ENCODE results near the gene ITGA1.
"Not testable (repeated sequence)": the region's sequence is repeated elsewhere in the genome, so short reads cannot be mapped to it uniquely, and the experiment has no call there.

Gene ITGA1

DNA sequence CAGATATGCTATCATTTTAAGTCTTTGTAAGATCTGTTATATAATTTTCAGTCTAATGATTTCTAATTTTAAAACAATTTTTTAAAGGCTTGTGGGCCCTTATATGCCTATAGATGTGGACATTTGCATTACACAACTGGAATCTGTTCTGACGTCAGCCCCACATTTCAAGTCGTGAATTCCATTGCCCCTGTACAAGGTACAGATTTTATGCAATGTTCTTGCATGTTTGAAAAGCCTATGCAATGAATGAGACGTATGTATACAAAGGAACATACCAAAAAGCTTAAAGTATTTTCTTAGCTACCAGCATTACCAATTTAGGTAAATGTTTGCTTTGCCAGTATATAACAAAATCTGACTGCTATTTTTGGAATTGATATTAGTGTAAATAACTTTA, 77.2 kb downstream of the ITGA1 start:
- Histone ChIP-seq H3K9me3 (ENCODE audit: control insufficient read depth, insufficient read depth, low read length) (no peaks in the 10 kb centered on the region), H3K4me1 (ENCODE audit: insufficient read depth, low read length) (no peaks in the 10 kb centered on the region), H3K9ac (ENCODE audit: low read depth, low read length) (no peak overlapping the region), H3K36me3 (ENCODE audit: insufficient read depth, low read length) (no peaks in the 10 kb centered on the region)

DNA sequence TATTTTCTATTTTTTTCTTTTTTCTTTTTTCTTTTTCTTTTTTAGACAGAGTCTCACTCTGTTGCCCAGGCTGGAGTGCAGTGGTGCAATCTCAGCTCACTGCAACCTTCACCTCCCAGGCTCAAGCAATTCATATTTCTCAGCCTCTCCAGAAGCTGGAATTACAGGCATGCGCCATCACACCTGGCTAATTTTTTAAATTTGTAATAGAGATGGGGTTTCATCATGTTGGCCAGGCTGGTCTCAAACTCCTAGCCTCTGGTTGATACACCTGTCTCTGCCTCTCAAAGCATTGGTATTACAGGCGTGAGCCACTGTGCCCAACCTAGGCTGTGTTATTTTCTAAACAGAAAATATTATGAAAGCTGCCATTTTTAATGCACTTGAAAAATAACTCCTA, 78.3 kb downstream of the ITGA1 start:
- not testable (repeated sequence) for H3K9me3 ChIP-seq (ENCODE audit: control insufficient read depth, insufficient read depth, low read length); H3K9ac ChIP-seq (ENCODE audit: low read depth, low read length); H3K36me3 ChIP-seq (ENCODE audit: insufficient read depth, low read length); H3K4me1 ChIP-seq (ENCODE audit: insufficient read depth, low read length)

DNA sequence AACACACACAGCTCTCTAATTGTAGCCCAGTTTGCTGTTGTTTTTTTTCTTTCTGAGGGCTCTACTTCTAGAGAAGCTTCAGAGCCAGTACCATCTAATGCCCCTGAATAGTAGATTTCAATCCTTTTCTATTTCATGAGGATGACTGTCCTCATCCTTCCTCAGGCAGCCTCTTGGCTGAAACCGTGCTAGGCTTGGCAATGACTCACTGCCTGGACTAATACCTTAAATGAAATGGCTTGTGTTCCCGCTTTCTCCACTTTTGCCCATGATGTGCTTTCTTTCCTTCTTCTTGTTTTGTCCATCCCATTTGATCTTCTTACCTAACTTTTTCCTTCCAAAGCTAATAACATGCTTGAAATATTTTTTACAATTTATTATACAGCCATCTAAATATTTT, 80.1 kb downstream of the ITGA1 start:
- Histone ChIP-seq H3K4me1 (ENCODE audit: insufficient read depth, low read length) (no peaks in the 10 kb centered on the region; the same call in none of the 2 replicates), H3K36me3 (ENCODE audit: insufficient read depth, low read length) (no peaks in the 10 kb centered on the region), H3K9me3 (ENCODE audit: control insufficient read depth, insufficient read depth, low read length) (no peaks in the 10 kb centered on the region), H3K9ac (ENCODE audit: low read depth, low read length) (no peak overlapping the region)

DNA sequence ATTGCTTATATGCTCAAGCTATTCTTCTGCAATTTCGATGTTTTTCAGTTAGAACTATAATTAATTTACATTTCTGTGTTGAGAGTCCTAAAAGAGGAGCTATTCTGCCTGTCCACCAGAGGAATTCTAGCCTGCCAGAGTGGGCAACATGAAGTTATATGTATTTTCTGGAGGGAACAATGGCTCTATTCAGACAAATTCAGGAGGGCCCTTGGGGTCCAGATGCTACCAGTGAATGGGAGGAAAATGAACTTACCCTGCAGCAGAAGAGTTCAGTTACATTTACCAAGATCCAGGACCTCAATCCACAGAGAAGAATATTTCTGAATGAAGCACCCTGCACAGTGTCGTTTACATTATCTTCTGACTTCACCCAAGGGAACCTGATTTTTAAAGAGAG, 80.7 kb downstream of the ITGA1 start:
- no peaks in the 10 kb centered on the region for H3K9me3 ChIP-seq (ENCODE audit: control insufficient read depth, insufficient read depth, low read length)
- H3K36me3 ChIP-seq (ENCODE audit: insufficient read depth, low read length): no peaks in the 10 kb centered on the region
- H3K9ac ChIP-seq (ENCODE audit: low read depth, low read length): no peak overlapping the region
- H3K4me1 ChIP-seq (ENCODE audit: insufficient read depth, low read length): no peaks in the 10 kb centered on the region; the same call in none of the 2 replicates

DNA sequence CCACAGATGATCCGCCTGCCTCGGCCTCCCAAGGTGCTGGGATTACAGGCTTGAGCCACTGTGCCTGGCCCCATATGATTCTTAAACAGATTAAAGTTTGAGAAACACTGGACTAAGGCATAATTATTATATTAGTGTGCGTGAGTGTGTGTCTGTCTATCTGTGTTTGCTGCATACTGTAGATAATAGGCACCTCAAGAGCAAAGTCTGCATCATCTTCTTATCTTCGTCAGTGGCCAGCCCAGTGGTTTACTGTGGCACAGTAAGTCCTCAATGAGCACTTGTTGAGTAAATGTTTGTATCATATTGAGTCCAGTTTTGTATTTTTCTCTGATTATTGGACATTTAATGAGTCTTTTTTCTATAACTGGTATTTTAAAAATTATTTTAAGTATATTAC, 81.7 kb downstream of the ITGA1 start:
- Histone ChIP-seq H3K9ac (ENCODE audit: low read depth, low read length) (no peak overlapping the region), H3K36me3 (ENCODE audit: insufficient read depth, low read length) (no peaks in the 10 kb centered on the region), H3K4me1 (ENCODE audit: insufficient read depth, low read length) (no peaks in the 10 kb centered on the region; the same call in none of the 2 replicates), H3K9me3 (ENCODE audit: control insufficient read depth, insufficient read depth, low read length) (no peaks in the 10 kb centered on the region)

DNA sequence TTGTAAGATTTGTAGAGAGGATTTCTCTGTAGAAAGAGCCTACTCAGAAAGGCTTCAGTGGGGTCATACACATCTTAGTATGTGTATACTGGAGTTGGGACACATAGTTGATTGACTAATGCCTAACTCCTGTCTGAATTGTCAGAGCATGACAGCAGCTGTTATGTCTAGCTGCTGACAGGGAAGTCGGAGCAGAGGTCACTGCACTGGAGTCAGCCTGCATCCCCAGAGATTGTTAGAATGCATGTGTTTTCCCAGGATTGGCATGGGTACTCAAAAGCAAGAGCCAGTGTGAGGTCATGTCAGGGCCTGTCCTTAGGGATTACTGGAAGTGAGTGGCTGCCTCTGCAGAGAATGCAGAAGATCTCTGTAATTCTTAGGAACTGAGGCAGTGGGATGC, 82.7 kb downstream of the ITGA1 start:
- Histone ChIP-seq H3K36me3 (ENCODE audit: insufficient read depth, low read length) (no peaks in the 10 kb centered on the region), H3K9ac (ENCODE audit: low read depth, low read length) (no peak overlapping the region), H3K9me3 (ENCODE audit: control insufficient read depth, insufficient read depth, low read length) (no peaks in the 10 kb centered on the region), H3K4me1 (ENCODE audit: insufficient read depth, low read length) (no peaks in the 10 kb centered on the region; the same call in none of the 2 replicates)

DNA sequence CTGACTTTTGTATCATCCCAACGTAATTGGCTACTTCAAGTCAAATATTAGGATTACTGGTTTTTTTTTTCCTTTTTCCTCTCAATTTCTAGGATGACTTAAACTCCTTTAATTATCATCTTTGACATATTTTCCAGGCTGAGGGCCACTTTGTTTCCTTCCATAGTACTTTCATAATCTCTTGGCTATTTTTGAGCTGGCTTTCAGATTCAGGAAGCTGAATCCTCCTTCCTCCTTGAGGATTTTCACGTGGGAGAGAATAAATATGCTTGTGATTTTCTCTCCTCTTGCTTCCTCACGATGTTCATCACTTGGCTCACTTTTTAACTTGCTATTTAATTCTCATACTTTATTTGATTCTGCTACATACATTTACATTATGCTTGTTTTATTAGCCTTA, 88.1 kb downstream of the ITGA1 start:
- no peaks in the 10 kb centered on the region for H3K36me3 ChIP-seq (ENCODE audit: insufficient read depth, low read length)

DNA sequence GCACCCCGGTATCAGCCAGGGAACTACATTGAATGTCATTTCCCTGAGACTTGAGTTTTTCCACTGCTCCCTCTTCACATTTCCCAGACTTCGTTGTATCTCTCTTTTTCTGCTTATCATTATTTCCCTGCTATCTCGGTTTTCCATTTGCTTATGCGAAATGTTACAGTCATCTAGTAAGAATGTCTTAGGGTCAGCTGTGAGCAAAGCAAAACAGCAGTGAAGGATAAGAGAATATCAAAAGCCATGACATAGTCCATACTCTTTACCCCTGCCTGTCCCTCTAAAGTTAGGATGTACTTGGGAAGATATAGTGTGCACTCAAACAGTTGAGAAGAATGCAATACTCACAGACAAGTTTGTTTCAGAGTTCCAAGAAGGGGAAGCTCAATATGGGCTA, 88.7 kb downstream of the ITGA1 start:
- no peaks in the 10 kb centered on the region for H3K9me3 ChIP-seq (ENCODE audit: control insufficient read depth, insufficient read depth, low read length)
- H3K9ac ChIP-seq (ENCODE audit: low read depth, low read length): no peak overlapping the region
- H3K4me1 ChIP-seq (ENCODE audit: insufficient read depth, low read length): no peaks in the 10 kb centered on the region; the same call in 1 of the 2 replicates
- no peaks in the 10 kb centered on the region for H3K36me3 ChIP-seq (ENCODE audit: insufficient read depth, low read length)

More for the DNA sequence above, 88.1 kb downstream of the ITGA1 start:
- H3K9me3 ChIP-seq (ENCODE audit: control insufficient read depth, insufficient read depth, low read length): no peaks in the 10 kb centered on the region
- no peaks in the 10 kb centered on the region; the same call in 1 of the 2 replicates for H3K4me1 ChIP-seq (ENCODE audit: insufficient read depth, low read length)
- no peak overlapping the region for H3K9ac ChIP-seq (ENCODE audit: low read depth, low read length)

DNA sequence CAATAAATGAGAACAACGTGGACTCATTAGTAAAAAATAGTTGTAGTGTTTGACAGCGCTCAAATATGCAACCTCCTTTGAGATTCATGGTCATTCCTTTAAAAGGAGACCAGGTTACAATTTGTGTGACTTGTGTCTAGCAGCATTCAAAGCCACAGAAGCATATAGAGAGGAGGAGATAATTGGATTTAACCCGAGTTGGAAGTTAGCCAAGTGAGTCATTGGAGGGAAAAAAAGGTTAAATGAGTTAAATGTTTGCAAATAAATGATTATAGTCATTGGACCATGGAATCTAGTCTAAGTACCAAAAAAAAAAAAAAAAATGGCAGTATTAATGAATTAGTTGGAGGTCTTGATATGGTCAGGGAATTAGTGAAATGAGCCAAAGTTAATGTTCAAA, 90.9 kb downstream of the ITGA1 start:
- Histone ChIP-seq H3K9me3 (ENCODE audit: control insufficient read depth, insufficient read depth, low read length) (no peaks in the 10 kb centered on the region), H3K4me1 (ENCODE audit: insufficient read depth, low read length) (no peaks in the 10 kb centered on the region; the same call in 1 of the 2 replicates), H3K9ac (ENCODE audit: low read depth, low read length) (no peak overlapping the region), H3K36me3 (ENCODE audit: insufficient read depth, low read length) (no peaks in the 10 kb centered on the region)

DNA sequence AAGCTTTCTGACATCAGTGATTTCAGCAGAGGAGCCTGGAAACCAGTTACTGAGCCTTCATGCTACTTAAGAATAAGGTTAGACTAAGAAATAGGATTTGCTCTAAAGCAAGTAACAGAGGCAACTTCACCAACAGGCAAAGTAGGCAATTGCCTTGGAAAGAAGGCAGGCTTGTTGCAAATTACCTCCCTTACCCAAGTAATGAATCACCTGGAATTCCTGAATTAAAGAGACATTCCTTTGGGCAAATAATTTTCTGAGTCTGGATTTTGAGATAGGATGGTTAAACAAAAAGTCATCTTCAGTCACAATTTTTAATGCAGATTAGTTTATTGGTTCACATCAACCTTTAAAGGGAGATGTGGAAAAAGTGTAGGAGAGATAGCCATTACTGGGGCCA, 92.8 kb downstream of the ITGA1 start:
- Histone ChIP-seq H3K4me1 (ENCODE audit: insufficient read depth, low read length) (no peaks in the 10 kb centered on the region; the same call in 1 of the 2 replicates), H3K36me3 (ENCODE audit: insufficient read depth, low read length) (no peaks in the 10 kb centered on the region), H3K9ac (ENCODE audit: low read depth, low read length) (no peak overlapping the region), H3K9me3 (ENCODE audit: control insufficient read depth, insufficient read depth, low read length) (no peaks in the 10 kb centered on the region)

DNA sequence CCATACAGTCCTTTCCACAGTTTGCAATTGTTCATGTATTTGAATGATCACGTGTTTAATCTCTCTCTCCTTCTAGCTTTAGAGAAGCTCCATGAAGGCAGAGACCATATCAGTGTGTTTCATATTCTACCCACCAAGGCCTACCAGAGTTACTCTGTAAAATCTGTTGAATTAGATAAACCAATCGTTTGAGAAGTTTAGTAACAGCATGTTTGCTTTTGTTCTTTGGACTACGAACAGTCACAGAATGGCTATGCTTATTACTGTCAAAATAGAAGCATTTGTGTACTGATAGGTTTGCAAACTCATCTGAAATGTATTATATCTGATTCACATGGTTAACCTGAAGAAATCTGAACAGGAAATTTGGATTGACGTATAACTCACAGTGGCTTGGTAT, 93.8 kb downstream of the ITGA1 start:
- no peaks in the 10 kb centered on the region; the same call in 1 of the 2 replicates for H3K4me1 ChIP-seq (ENCODE audit: insufficient read depth, low read length)
- H3K36me3 ChIP-seq (ENCODE audit: insufficient read depth, low read length): no peaks in the 10 kb centered on the region
- H3K9me3 ChIP-seq (ENCODE audit: control insufficient read depth, insufficient read depth, low read length): no peaks in the 10 kb centered on the region
- H3K9ac ChIP-seq (ENCODE audit: low read depth, low read length): no peak overlapping the region

DNA sequence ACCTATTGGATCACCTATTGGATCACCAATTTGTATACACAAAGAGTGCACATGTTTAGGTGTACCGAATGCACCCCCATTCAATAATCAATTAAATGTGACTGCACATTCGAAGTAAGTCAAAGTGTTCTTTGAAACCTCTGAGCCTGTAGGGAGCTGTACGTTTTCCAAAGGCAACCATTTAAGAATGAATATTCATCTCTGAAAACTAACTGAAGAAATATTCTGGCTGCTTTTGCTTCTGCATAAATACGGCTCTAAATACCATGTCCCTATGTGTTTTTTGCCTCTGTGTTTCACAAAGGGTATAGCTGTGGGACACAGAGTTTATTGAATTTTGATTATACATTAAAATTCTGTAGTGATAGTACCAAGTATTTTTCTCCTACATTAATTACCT, 95.4 kb downstream of the ITGA1 start:
- Histone ChIP-seq H3K4me1 (ENCODE audit: insufficient read depth, low read length) (no peaks in the 10 kb centered on the region), H3K9me3 (ENCODE audit: control insufficient read depth, insufficient read depth, low read length) (no peaks in the 10 kb centered on the region), H3K36me3 (ENCODE audit: insufficient read depth, low read length) (no peaks in the 10 kb centered on the region), H3K9ac (ENCODE audit: low read depth, low read length) (no peak overlapping the region)

DNA sequence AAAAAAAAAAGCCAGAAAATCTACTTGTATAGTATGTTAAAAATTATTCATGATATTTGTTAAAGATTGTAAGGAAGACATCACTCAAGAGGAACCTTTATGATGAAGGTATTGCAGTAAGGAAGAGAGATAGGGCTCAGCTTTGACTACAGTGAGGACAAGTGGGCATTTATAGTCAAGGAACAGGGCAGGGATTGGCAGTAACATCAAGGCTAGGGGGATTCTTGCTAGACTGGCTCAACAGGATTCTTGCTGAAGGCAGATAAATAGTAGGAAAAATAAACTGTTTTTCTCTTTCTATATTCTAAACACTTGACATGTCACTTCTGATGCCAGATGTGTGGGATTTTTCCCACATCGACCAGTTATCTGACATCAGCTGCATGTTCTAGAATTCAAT, 96.7 kb downstream of the ITGA1 start:
- Histone ChIP-seq H3K9me3 (ENCODE audit: control insufficient read depth, insufficient read depth, low read length) (no peaks in the 10 kb centered on the region), H3K4me1 (ENCODE audit: insufficient read depth, low read length) (no peaks in the 10 kb centered on the region), H3K36me3 (ENCODE audit: insufficient read depth, low read length) (no peaks in the 10 kb centered on the region), H3K9ac (ENCODE audit: low read depth, low read length) (no peak overlapping the region)

DNA sequence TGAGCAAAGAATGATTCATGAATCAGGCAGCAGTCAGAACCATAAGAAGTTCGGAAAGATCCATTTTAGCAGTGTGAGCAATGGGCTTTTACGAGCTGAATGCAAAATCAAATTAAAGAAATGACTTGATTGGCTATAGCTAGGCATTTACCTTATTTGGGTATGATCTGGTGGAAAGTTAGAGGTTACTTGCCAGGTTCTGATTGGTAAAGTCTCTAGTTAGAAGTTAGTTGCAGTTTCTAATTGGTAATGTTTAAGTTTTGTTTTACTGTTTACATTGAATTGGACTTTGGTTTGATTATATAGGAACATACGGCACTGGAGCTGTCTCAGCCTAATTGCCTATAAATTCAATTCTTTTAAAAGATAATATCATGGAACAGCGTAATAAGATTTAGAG, 97.9 kb downstream of the ITGA1 start:
- H3K9ac ChIP-seq (ENCODE audit: low read depth, low read length): no peak overlapping the region
- no peaks in the 10 kb centered on the region for H3K9me3 ChIP-seq (ENCODE audit: control insufficient read depth, insufficient read depth, low read length)
- no peaks in the 10 kb centered on the region for H3K4me1 ChIP-seq (ENCODE audit: insufficient read depth, low read length)
- H3K36me3 ChIP-seq (ENCODE audit: insufficient read depth, low read length): no peaks in the 10 kb centered on the region

DNA sequence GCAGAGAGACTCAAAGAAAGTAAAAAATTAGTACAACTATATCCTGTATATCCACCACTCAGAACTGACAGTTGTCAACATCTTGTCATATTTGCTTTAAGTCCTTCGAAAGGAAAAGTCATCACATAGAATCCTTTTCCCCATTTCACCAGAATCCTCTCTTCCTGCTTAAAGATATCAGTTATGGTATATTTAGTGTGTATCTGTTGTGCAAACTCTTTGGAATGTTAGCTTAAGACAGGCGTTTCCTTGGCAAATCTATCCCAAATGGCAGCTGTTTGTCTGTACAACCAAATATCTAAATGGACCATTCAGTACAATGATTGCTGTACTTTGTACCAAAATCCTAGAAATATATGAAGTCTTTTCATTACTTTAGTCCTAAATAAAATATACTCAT, 98.5 kb downstream of the ITGA1 start:
- H3K4me1 ChIP-seq (ENCODE audit: insufficient read depth, low read length): no peaks in the 10 kb centered on the region
- no peak overlapping the region for H3K9ac ChIP-seq (ENCODE audit: low read depth, low read length)
- no peaks in the 10 kb centered on the region for H3K36me3 ChIP-seq (ENCODE audit: insufficient read depth, low read length)
- no peaks in the 10 kb centered on the region for H3K9me3 ChIP-seq (ENCODE audit: control insufficient read depth, insufficient read depth, low read length)

DNA sequence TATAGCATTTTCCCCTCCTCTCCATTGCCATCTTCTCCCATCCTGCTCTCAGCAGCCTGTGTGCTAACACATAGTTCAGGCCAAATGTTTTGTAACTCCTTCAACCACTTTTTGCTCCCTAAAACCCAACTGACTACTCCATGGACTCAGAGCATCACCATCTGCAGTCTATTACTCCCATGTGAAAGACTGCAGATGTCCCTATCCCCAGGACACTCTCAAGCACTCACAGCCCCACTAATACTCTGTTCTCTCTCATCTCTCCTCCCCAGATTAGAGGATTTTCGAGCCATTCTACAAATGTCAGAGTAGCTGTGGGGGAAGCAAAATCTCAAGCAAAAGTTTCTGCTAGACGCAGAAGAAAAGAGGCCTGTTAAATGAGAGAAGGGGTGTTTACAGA, 99.3 kb downstream of the ITGA1 start:
- no peak overlapping the region for H3K9ac ChIP-seq (ENCODE audit: low read depth, low read length)
- H3K36me3 ChIP-seq (ENCODE audit: insufficient read depth, low read length): no peaks in the 10 kb centered on the region
- no peaks in the 10 kb centered on the region for H3K9me3 ChIP-seq (ENCODE audit: control insufficient read depth, insufficient read depth, low read length)
- H3K4me1 ChIP-seq (ENCODE audit: insufficient read depth, low read length): no peaks in the 10 kb centered on the region

All from ES-I3 (cell line).